Heart right ventricle (tissue), 12 donors: Measurements from ENCODE around the gene BLOC1S4. TPM values are rescaled to one million over a fixed set of nuclear protein-coding genes. Genes with fewer than 3 reads are reported as not detected.

ENCODE experiments used
- polyA plus RNA-seq, 2 donors: library from polyadenylated mRNA; stranded (reverse); fragments of 200-250 nt; gene quantifications; one replicate each; pipeline ENCODE4 v1.2.3, GENCODE V29; 2013
- total RNA-seq, 10 donors: library from RNA; stranded (reverse); fragmentation: NEBNext Ultra II Directional in 3 of 10; extraction: Animal tissue kit (Norgen Biotek cat#: 25700) in 3 of 10; gene quantifications; one replicate each; pipeline versions ENCODE4 v1.2.1 to v1.2.4, GENCODE V29; 2021 to 2023
- donor health status: ischemic (EF 13 %, LVEDD 7.1; RV severe dilation, severe dysfunction).
- donor health status: healthy with polysubstance abuse.
- donor health status: DM: no; HTN: yes; CAD: no.
- donor health status: DM: no; HTN: no; CAD: no.
- donor health status: ischemic (EF 25% LVEDD 6.9; RV normal size, moderate dysfunction).
- donor health status: ischemic (EF 25% LVEDD 5.7; RV mildly dilated, moderate dysfunction).
- donor health status: healthy.
- donor health status: nonischemic (EF 11% LVEDD 7.7; RV severe dilation, severe dysfunction).
- donor health status: DM: yes; HTN: yes; CAD: no.
- donor health status: PGD.
- donor health status: ischemic (EF 29% LVEDD 5.4; RV normal size, mild dysfunction).
- donor health status: nonischemic (EF 23%, LVEDD 6.1; RV moderate dilation, normal function).

Gene BLOC1S4
- total and polyA plus RNA-seq, 12 donors = 4.4 to 10.2 (median 7.0) TPM

Other genes starting within 250 kb of the BLOC1S4 start
- gene PPP2R2C, start 243.6 kb upstream of the BLOC1S4 start, total RNA-seq = 10 to 100 TPM in 1 of 10 donors, 1 to 10 TPM in 9; 2.3 to 10.6 (median 5.3) TPM
- gene PPP2R2C, start 243.6 kb upstream of the BLOC1S4 start, polyA plus RNA-seq = under 1 TPM; 0.14 to 0.66 TPM
- 10 to 100 TPM; 14.6 to 27.1 (median 18.6) TPM for gene MAN2B2, start 141.0 kb upstream of the BLOC1S4 start, total RNA-seq
- gene MAN2B2, start 141.0 kb upstream of the BLOC1S4 start, polyA plus RNA-seq = 10 to 100 TPM in 1 of 2 donors, 1 to 10 TPM in 1; 6.0 to 10.6 TPM
- 100 to 1,000 TPM; 222 to 268 (median 248) TPM for gene MRFAP1, start 75.5 kb upstream of the BLOC1S4 start, total RNA-seq
- 100 to 1,000 TPM; 163 to 445 TPM for gene MRFAP1, start 75.5 kb upstream of the BLOC1S4 start, polyA plus RNA-seq
- 1 to 10 TPM in 5 of 10 donors, under 1 TPM in 1, not detected in 4; 0.41 to 8.2 (median 1.6) TPM for gene S100P, start 22.3 kb upstream of the BLOC1S4 start, total RNA-seq
- gene S100P, start 22.3 kb upstream of the BLOC1S4 start, polyA plus RNA-seq = under 1 TPM; 0.22 to 0.68 TPM
- gene MRFAP1L1, start 6.3 kb upstream of the BLOC1S4 start, total RNA-seq = 10 to 100 TPM; 37.5 to 49.9 (median 42.1) TPM
- 10 to 100 TPM; 61.5 to 73.7 TPM for gene MRFAP1L1, start 6.3 kb upstream of the BLOC1S4 start, polyA plus RNA-seq
- gene KIAA0232, start 66.6 kb downstream of the BLOC1S4 start, total RNA-seq = 10 to 100 TPM; 63.4 to 89.6 (median 73.5) TPM
- 10 to 100 TPM; 12.8 to 23.6 TPM for gene KIAA0232, start 66.6 kb downstream of the BLOC1S4 start, polyA plus RNA-seq
- 10 to 100 TPM; 31.5 to 43.7 (median 33.5) TPM for gene TBC1D14, start 193.7 kb downstream of the BLOC1S4 start, total RNA-seq
- gene TBC1D14, start 193.7 kb downstream of the BLOC1S4 start, polyA plus RNA-seq = 10 to 100 TPM; 10.5 to 14.2 TPM